ENCODE results near the gene SORCS3.

The SORCS3 gene

GRCh38 chr10:105185161-105185560 lies 544.1 kb downstream of the SORCS3 start:
- DNase-seq (ENCODE audit: low spot score): no peak

GRCh38 chr10:105187243-105187642 lies 546.2 kb downstream of the SORCS3 start:
- no peak for DNase-seq (ENCODE audit: low spot score)

GRCh38 chr10:105188737-105189462 lies 547.8 kb downstream of the SORCS3 start:
- DNase-seq (ENCODE audit: low spot score): peak; percentile 55

GRCh38 chr10:105189463-105189800 lies 548.3 kb downstream of the SORCS3 start:
- DNase-seq (ENCODE audit: low spot score): no peak

- no peak for DNase-seq (ENCODE audit: low spot score)
Observed at GRCh38 chr10:105192146-105192545, 551.1 kb downstream of the SORCS3 start.

GRCh38 chr10:105192861-105193260 lies 551.8 kb downstream of the SORCS3 start:
- DNase-seq (ENCODE audit: low spot score): no peak

GRCh38 chr10:105195831-105196230 lies 554.7 kb downstream of the SORCS3 start:
- no peak for DNase-seq (ENCODE audit: low spot score)

GRCh38 chr10:105197598-105198364 lies 556.7 kb downstream of the SORCS3 start:
- no peak for DNase-seq (ENCODE audit: low spot score)

- DNase-seq (ENCODE audit: low spot score): no peak
Observed at GRCh38 chr10:105206616-105207015, 565.5 kb downstream of the SORCS3 start.

GRCh38 chr10:105207476-105207995 lies 566.4 kb downstream of the SORCS3 start:
- no peak for DNase-seq (ENCODE audit: low spot score)

GRCh38 chr10:105210546-105210945 lies 569.5 kb downstream of the SORCS3 start:
- DNase-seq (ENCODE audit: low spot score): no peak

GRCh38 chr10:105237685-105238084 lies 596.6 kb downstream of the SORCS3 start:
- no peak for DNase-seq (ENCODE audit: low spot score)

GRCh38 chr10:105239311-105240219 lies 598.5 kb downstream of the SORCS3 start:
- no peak for DNase-seq (ENCODE audit: low spot score)

- DNase-seq (ENCODE audit: low spot score): no peak
Observed at GRCh38 chr10:105241254-105241653, 600.2 kb downstream of the SORCS3 start.

- DNase-seq (ENCODE audit: low spot score): no peak
Observed at GRCh38 chr10:105243381-105243780, 602.3 kb downstream of the SORCS3 start.

- DNase-seq (ENCODE audit: low spot score): no peak
Observed at GRCh38 chr10:105243825-105244224, 602.7 kb downstream of the SORCS3 start.

GRCh38 chr10:105247831-105248499 lies 606.9 kb downstream of the SORCS3 start:
- no peak for DNase-seq (ENCODE audit: low spot score)

- DNase-seq (ENCODE audit: low spot score): no peak
Observed at GRCh38 chr10:105252911-105253310, 611.8 kb downstream of the SORCS3 start.

GRCh38 chr10:105253515-105254212 lies 612.6 kb downstream of the SORCS3 start:
- DNase-seq (ENCODE audit: low spot score): no peak

GRCh38 chr10:105258036-105258673 lies 617.1 kb downstream of the SORCS3 start:
- no peak for DNase-seq (ENCODE audit: low spot score)

GRCh38 chr10:105258674-105259065 lies 617.6 kb downstream of the SORCS3 start:
- DNase-seq (ENCODE audit: low spot score): no peak
